GM12878 (cell line): ENCODE data around the gene PIK3R3. TPM values are rescaled to one million over a fixed set of nuclear protein-coding genes. Genes with fewer than 3 reads are reported as not detected.

ENCODE experiments used
- ATAC-seq: fragments of 200-7000 bp; cut with Tn5 transposase; 3 replicates; pipeline ENCODE4 v1.9.1; 2020; ENCODE audit warnings: mild to moderate bottlenecking, moderate library complexity
- BruUV-seq: library from RNA; stranded (reverse); fragments of 400-500 nt; replicated peaks from 2 replicates; lab custom pipeline; 2021; lab: Mats Ljungman, UMichigan
- CTCF ChIA-PET: fragments of 300-600 bp; sonication (Branson Sonifier 250); formaldehyde crosslinking; extraction: SDS; loops from one replicate; lab custom pipeline; 2021; ENCODE audit warnings: inconsistent platforms; lab: Yijun Ruan, JAX
- POLR2A ChIA-PET: fragments of 350-600 bp; formaldehyde crosslinking; extraction: SDS; loops from one replicate; lab custom pipeline; 2021; ENCODE audit warnings: inconsistent platforms; lab: Charles Lee
- RAD21 ChIA-PET: fragments of 300-600 bp; sonication (Branson Sonifier 250); formaldehyde crosslinking; loops from one replicate; lab custom pipeline; 2023; ENCODE audit warnings: antibody characterized with exemption; ENCODE audit not compliant: unreplicated experiment; lab: Charles Lee
- SMC1A ChIA-PET: fragments of 300-600 bp; sonication (Branson Sonifier 250); formaldehyde crosslinking; loops from one replicate; lab custom pipeline; 2023; ENCODE audit not compliant: unreplicated experiment, uncharacterized antibody; lab: Charles Lee
- DNase-seq: peaks from one replicate; pipeline ENCODE4 v3.0.0-alpha.2; 2011; ENCODE audit warnings: low read depth, low spot score
- FAIRE-seq: peaks from 3 replicates; lab custom pipeline; 2011; peaks lifted over from hg19 to GRCh38; lab: Jason Lieb, UNC
- H2AFZ ChIP-seq: 2 replicates; pipeline ENCODE4 v1.6.0; 2011; ENCODE audit warnings: low read depth, low read length, control low read depth; ENCODE audit not compliant: control insufficient read depth
- H3K27ac ChIP-seq: 2 replicates; pipeline ENCODE4 v1.5.1; 2011; ENCODE audit warnings: control low read depth; ENCODE audit not compliant: control insufficient read depth, insufficient read depth
- H3K27me3 ChIP-seq, 2 experiments: replicated peaks in 1 of 2; 2 replicates each; pipeline versions ENCODE4 v1.6.0 to v1.6.1; 2011; ENCODE audit warnings: low read length in 1 of 2; ENCODE audit not compliant: control insufficient read depth in 2 of 2, insufficient read depth in 2 of 2
- H3K36me3 ChIP-seq, 2 experiments: 2 replicates each; pipeline ENCODE4 v1.5.1; 2011; ENCODE audit warnings: low read length in 1 of 2; ENCODE audit not compliant: control insufficient read depth in 2 of 2, insufficient read depth in 2 of 2
- H3K4me1 ChIP-seq: 2 replicates; pipeline ENCODE4 v1.6.1; 2011; ENCODE audit warnings: mild to moderate bottlenecking, low read length, moderate library complexity, mixed read lengths; ENCODE audit not compliant: control insufficient read depth, insufficient read depth
- H3K4me2 ChIP-seq: 2 replicates; pipeline ENCODE4 v1.6.0; 2011; ENCODE audit warnings: control low read depth; ENCODE audit not compliant: control insufficient read depth, insufficient read depth
- H3K4me3 ChIP-seq: fragments of 200-600 bp; sonication (generic); 2 replicates; pipeline ENCODE4 v1.5.1; 2016
- H3K79me2 ChIP-seq: 2 replicates; pipeline ENCODE4 v1.6.0; 2011; ENCODE audit warnings: low read length; ENCODE audit not compliant: control insufficient read depth, insufficient read depth
- H3K9ac ChIP-seq: 2 replicates; pipeline ENCODE4 v1.8.0; 2011; ENCODE audit warnings: low read length, control low read depth, mixed read lengths; ENCODE audit not compliant: control insufficient read depth, insufficient read depth
- H3K9me3 ChIP-seq: replicated peaks from 3 replicates; pipeline ENCODE4 v1.5.1; 2011; ENCODE audit warnings: mild to moderate bottlenecking, low read length; ENCODE audit not compliant: control insufficient read depth, insufficient read depth
- H4K20me1 ChIP-seq: 2 replicates; pipeline ENCODE4 v1.6.0; 2011; ENCODE audit not compliant: control insufficient read depth, insufficient read depth
- ATF7 ChIP-seq: fragments of 450-650 bp; IDR thresholded peaks from 2 replicates; pipeline ENCODE4 v1.6.1; 2016; ENCODE audit warnings: low read depth, mild to moderate bottlenecking
- CBX3 ChIP-seq: fragments of 200-600 bp; sonication (generic); IDR thresholded peaks from 2 replicates; pipeline ENCODE4 v1.6.1; 2016; ENCODE audit warnings: low read depth, borderline replicate concordance
- CREM ChIP-seq: IDR thresholded peaks from 2 replicates; pipeline ENCODE4 v1.6.1; 2014; ENCODE audit warnings: antibody characterized with exemption, low read depth
- EED ChIP-seq: sonication (generic); IDR thresholded peaks from 2 replicates; pipeline ENCODE4 v1.6.1; 2016; ENCODE audit warnings: antibody characterized with exemption, low read depth
- ETV6 ChIP-seq, 2 experiments: fragments of 450-650 bp in 1 of 2; IDR thresholded peaks in 1 of 2; conservative IDR thresholded peaks in 1 of 2; 2 replicates each; pipeline ENCODE4 v1.6.1; 2014; ENCODE audit warnings: antibody characterized with exemption in 1 of 2, borderline replicate concordance in 1 of 2, low read depth in 1 of 2, mild to moderate bottlenecking in 1 of 2, moderate library complexity in 1 of 2
- HCFC1 ChIP-seq: fragments of 150-350 bp; IDR thresholded peaks from 2 replicates; pipeline ENCODE4 v1.6.1; 2014; ENCODE audit warnings: low read length
- RCOR1 ChIP-seq: conservative IDR thresholded peaks from 2 replicates; pipeline ENCODE4 v1.6.1; 2012; ENCODE audit warnings: low read depth, low read length, improper control_type of control experiment
- SPI1 ChIP-seq: IDR thresholded peaks from 2 replicates; pipeline ENCODE4 v1.6.1; 2011; ENCODE audit warnings: low read depth, mild to moderate bottlenecking, low read length, moderate library complexity, borderline replicate concordance; ENCODE audit not compliant: insufficient read depth
- STAT3 ChIP-seq: IDR thresholded peaks from 2 replicates; pipeline ENCODE4 v1.6.1; 2011; ENCODE audit warnings: low read depth, low read length, improper control_type of control experiment
- TCF3 ChIP-seq: IDR thresholded peaks from 2 replicates; pipeline ENCODE4 v1.6.1; 2012; ENCODE audit warnings: low read depth, mild to moderate bottlenecking, low read length, borderline replicate concordance; ENCODE audit not compliant: insufficient read depth
- ZNF207 ChIP-seq: fragments of 450-650 bp; IDR thresholded peaks from 2 replicates; pipeline ENCODE4 v1.6.1; 2014; ENCODE audit warnings: antibody characterized with exemption, mild to moderate bottlenecking, borderline replicate concordance
- ZNF24 ChIP-seq: fragments of 450-650 bp; IDR thresholded peaks from 2 replicates; pipeline ENCODE4 v1.6.1; 2017; ENCODE audit warnings: antibody characterized with exemption, mild to moderate bottlenecking
- WGBS: methylation state at CpG from one replicate; pipeline ENCODE4 v1.1.6; 2016; ENCODE audit warnings: low lambda C conversion rate; ENCODE audit not compliant: insufficient replicate concordance, insufficient coverage; ENCODE audit errors: missing lambda C conversion rate; 5-methylcytosine and 5-hydroxymethylcytosine counted together
- in situ Hi-C: fragments of 300-500 bp; cut with MboI; formaldehyde crosslinking; loops from 9 replicates; pipeline ENCODE4 v1.14.3; 2018; ENCODE audit warnings: mixed read lengths
- intact Hi-C: fragments of 100-400 bp; cut with micrococcal nuclease; formaldehyde crosslinking; loops from one replicate; pipeline ENCODE4 v1.14.2; 2022; ENCODE audit not compliant: unreplicated experiment
- polyA plus RNA-seq, 11 experiments: library from polyadenylated mRNA; depleted of rRNA in 4 of 11; unstranded in 6 of 11; stranded (reverse) in 5 of 11; fragments of >200 nt; fragmentation: Nextera tagmentation in 4 of 11; fragmentation: Illumina TruSeq in 1 of 11; extraction: Ambion mirVana in 4 of 11; extraction: Trizol in 1 of 11; gene quantifications; 1 replicate in 1 of 11; 2 replicates in 10 of 11; pipeline versions ENCODE4 v1.2.1 to v1.2.3, GENCODE V29; 2011 to 2016; ENCODE audit warnings: inconsistent platforms in 2 of 11, missing spikeins in 2 of 11, low read depth in 1 of 11
- total RNA-seq, 4 experiments: library from RNA; depleted of rRNA in 3 of 4; stranded (reverse); fragments of >200 nt in 3 of 4; fragmentation: Illumina TruSeq in 1 of 4; extraction: Trizol in 1 of 4; gene quantifications; 2 replicates each; pipeline versions ENCODE4 v1.2.1 to v1.2.3, GENCODE V29; 2013 to 2021
- TF ChIP-seq, protein P1 (sequence below): IDR thresholded peaks from 2 replicates; pipeline ENCODE4 v1.6.1; 2012; ENCODE audit warnings: improper control_type of control experiment, low read depth, low read length; ENCODE audit not compliant: insufficient replicate concordance

Gene PIK3R3
- total and polyA plus RNA-seq, 10 of the 15 experiments (the other 5 are each of a cell fraction or from before 2014, with no cell fraction given) = 4.8 to 27.0 (median 19.8) TPM

DNA sequence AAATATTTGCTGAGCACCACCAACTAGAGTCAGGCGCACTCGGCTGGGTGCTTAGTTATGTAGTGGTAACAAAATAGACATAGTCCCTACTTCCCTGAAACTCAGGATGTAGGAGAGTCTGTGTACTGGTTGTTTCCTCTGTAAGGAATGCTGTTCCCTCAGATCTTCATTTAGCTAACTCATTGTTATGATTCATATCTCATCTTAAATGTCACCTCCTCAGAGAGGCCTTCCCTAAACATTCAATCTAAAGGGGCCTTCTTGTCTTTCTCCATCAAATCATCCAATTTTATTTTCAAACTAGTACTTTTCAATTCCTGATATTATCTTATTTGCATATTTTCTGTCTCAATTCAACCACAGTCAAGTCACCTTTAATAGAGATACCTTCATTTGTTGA lies 132.9 kb downstream of the PIK3R3 start:
- Histone ChIP-seq H3K9me3 (no peaks in the 10 kb centered on the region), H3K4me1 (no peaks in the 10 kb centered on the region), H3K27me3 (no peaks in the 10 kb centered on the region), H3K4me3 (no peak overlapping the region), H3K27ac (no peak overlapping the region), H2AFZ (no peak overlapping the region), H3K79me2 (no peaks in the 10 kb centered on the region), H3K9ac (no peak overlapping the region), H3K4me2 (no peak overlapping the region), H4K20me1 (no peaks in the 10 kb centered on the region), H3K36me3 (no peaks in the 10 kb centered on the region; a peak in 1 of 4 replicates)
- in situ Hi-C loops = no loop called here
- TF ChIP-seq ATF7 (no peak), ETV6 (conservative IDR thresholded peaks at IDR 0.05 in 1 of 2, IDR thresholded peaks at IDR 0.05 in 1 of 2; ENCODE audit: borderline replicate concordance in 1 of 2, low read depth in 1 of 2) (no peak)
- RAD21 ChIA-PET = no interaction called here
- intact Hi-C loops = no loop called here
- POLR2A ChIA-PET = no interaction called here
- FAIRE-seq = no peak
- ATAC-seq = no peak
- CTCF ChIA-PET = no interaction called here
- DNase-seq = no peak
- SMC1A ChIA-PET = no interaction called here
- 100% methylated on average over 2 of the region's 2 CpGs for WGBS
- no TSS peak for BruUV-seq

DNA sequence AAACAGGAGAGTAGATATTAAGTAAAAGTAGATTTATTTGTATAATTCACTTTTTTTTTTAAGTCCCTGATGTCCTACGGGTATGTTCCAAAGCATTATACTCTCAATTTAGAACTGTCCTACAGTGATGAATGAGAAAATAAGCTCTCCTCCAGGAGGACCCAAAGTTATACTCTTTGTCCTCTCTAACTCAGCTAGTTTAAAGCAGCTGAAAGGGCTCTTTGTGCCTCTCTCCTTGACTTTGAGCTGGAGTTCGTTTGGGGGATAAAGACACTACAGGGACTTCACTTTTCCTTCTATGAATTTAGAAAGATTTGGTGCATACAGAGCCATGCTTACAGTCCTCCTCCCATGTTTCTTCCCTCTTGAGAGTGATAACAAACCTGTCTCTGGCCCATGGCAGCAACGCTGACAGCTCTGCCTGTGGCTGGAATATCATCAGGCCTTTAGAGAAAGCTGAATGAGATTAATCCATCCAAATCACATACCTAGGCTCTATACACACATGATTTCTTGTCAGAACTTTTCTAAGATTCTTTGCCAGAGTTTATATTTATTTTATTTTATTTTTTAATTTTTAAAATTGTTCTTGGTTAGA lies 134.3 kb downstream of the PIK3R3 start:
- ChIA-PET SMC1A (interaction anchor here (0.6 to 1.0 kb wide), 3 partner anchors 16 to 85 kb away, joined by 3 read pairs; no protein-coding TSS in a partner anchor), RAD21 (interaction anchor here (0.7 kb wide), 1 partner anchor 8 kb away, joined by 3 read pairs; no protein-coding TSS in a partner anchor), CTCF (no interaction called here), POLR2A (interaction anchor here (0.5 to 0.6 kb wide), 3 partner anchors 76 to 186 kb away, joined by 3 to 5 read pairs (median 3); no protein-coding TSS in a partner anchor)
- in situ Hi-C loops = no loop called here
- Histone ChIP-seq H3K9ac (no peak overlapping the region), H3K36me3 (no peaks in the 10 kb centered on the region; a peak in 1 of 4 replicates), H2AFZ (no peak overlapping the region), H3K4me1 (no peaks in the 10 kb centered on the region), H3K4me2 (no peak overlapping the region), H3K4me3 (no peak overlapping the region), H3K27ac (no peak overlapping the region), H4K20me1 (no peaks in the 10 kb centered on the region), H3K27me3 (no peaks in the 10 kb centered on the region), H3K79me2 (no peaks in the 10 kb centered on the region), H3K9me3 (no peaks in the 10 kb centered on the region)
- BruUV-seq = no TSS peak
- intact Hi-C loops = no loop called here
- FAIRE-seq (no peak), ATAC-seq (no peak), DNase-seq (no peak)
- 63% methylated on average over 3 of the region's 3 CpGs for WGBS
- no peak for TF ChIP-seq CREM
- no peak for TF ChIP-seq STAT3
- TF ChIP-seq SPI1 = no peak
- no peak for TF ChIP-seq HCFC1
- no peak for TF ChIP-seq TCF3
- TF ChIP-seq CBX3 = no peak
- no peak for TF ChIP-seq ZNF24
- no peak for TF ChIP-seq ZNF207
- TF ChIP-seq RCOR1 = no peak
- no peak for TF ChIP-seq EED
- TF ChIP-seq, protein P1, sequence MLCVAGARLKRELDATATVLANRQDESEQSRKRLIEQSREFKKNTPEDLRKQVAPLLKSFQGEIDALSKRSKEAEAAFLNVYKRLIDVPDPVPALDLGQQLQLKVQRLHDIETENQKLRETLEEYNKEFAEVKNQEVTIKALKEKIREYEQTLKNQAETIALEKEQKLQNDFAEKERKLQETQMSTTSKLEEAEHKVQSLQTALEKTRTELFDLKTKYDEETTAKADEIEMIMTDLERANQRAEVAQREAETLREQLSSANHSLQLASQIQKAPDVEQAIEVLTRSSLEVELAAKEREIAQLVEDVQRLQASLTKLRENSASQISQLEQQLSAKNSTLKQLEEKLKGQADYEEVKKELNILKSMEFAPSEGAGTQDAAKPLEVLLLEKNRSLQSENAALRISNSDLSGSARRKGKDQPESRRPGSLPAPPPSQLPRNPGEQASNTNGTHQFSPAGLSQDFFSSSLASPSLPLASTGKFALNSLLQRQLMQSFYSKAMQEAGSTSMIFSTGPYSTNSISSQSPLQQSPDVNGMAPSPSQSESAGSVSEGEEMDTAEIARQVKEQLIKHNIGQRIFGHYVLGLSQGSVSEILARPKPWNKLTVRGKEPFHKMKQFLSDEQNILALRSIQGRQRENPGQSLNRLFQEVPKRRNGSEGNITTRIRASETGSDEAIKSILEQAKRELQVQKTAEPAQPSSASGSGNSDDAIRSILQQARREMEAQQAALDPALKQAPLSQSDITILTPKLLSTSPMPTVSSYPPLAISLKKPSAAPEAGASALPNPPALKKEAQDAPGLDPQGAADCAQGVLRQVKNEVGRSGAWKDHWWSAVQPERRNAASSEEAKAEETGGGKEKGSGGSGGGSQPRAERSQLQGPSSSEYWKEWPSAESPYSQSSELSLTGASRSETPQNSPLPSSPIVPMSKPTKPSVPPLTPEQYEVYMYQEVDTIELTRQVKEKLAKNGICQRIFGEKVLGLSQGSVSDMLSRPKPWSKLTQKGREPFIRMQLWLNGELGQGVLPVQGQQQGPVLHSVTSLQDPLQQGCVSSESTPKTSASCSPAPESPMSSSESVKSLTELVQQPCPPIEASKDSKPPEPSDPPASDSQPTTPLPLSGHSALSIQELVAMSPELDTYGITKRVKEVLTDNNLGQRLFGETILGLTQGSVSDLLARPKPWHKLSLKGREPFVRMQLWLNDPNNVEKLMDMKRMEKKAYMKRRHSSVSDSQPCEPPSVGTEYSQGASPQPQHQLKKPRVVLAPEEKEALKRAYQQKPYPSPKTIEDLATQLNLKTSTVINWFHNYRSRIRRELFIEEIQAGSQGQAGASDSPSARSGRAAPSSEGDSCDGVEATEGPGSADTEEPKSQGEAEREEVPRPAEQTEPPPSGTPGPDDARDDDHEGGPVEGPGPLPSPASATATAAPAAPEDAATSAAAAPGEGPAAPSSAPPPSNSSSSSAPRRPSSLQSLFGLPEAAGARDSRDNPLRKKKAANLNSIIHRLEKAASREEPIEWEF = no peak
